Measurements from ENCODE around the gene PLD3.

The PLD3 gene

GRCh38 chr19:40355975-40356680 lies 7.6 kb downstream of the PLD3 start:
- DNase-seq, result no peak
- no peak overlapping the region for H2BK12ac ChIP-seq (ENCODE audit: low read length)
- H2AFZ ChIP-seq (ENCODE audit: insufficient read depth, low read length, poor library complexity), result no peak overlapping the region
- no peaks in the 10 kb centered on the region for H3K79me2 ChIP-seq (ENCODE audit: control insufficient read depth, insufficient read depth, low read length, poor library complexity)
- peaks cover 2 to 6% of the 10 kb centered on the region in 2 experiments for H3K36me3 ChIP-seq (ENCODE audit: control insufficient read depth in 1 of 2, insufficient read depth in 2 of 2, low read length in 2 of 2)
- peaks cover 12 to 13% of the 10 kb centered on the region in 2 experiments for H3K4me1 ChIP-seq (ENCODE audit: control insufficient read depth in 1 of 2, insufficient read depth in 2 of 2, low read length in 2 of 2)
- no peak overlapping the region for H4K91ac ChIP-seq (ENCODE audit: low read depth, low read length)
- no CpG with 5 or more reads among the region's 9 CpGs for WGBS (ENCODE audit: extremely low coverage, insufficient coverage, insufficient read length)
- H3K4ac ChIP-seq (ENCODE audit: low read depth, low read length), result no peak overlapping the region
- no peak overlapping the region for H3K27ac ChIP-seq (ENCODE audit: low read depth, low read length)
- H3K14ac ChIP-seq (ENCODE audit: low read length), result no peak overlapping the region
- peaks cover 6% of the 10 kb centered on the region for H3K79me1 ChIP-seq (ENCODE audit: low read length)
- H3K23ac ChIP-seq (ENCODE audit: low read length), result no peak overlapping the region
- no peak overlapping the region for H3K4me3 ChIP-seq (ENCODE audit: low read depth, low read length)
- no peak overlapping the region for H2BK5ac ChIP-seq (ENCODE audit: low read depth, low read length, poor library complexity)
- H3K9me3 ChIP-seq (ENCODE audit: insufficient read depth, low read depth, low read length), result peaks cover 2% of the 10 kb centered on the region
- H3K18ac ChIP-seq (ENCODE audit: low read length), result no peak overlapping the region
- H3K9ac ChIP-seq (ENCODE audit: low read length), result no peak overlapping the region
- no peak overlapping the region for H2AK5ac ChIP-seq (ENCODE audit: low read length)
- H4K8ac ChIP-seq (ENCODE audit: low read depth, low read length), result no peak overlapping the region
- no peak overlapping the region for H2BK120ac ChIP-seq (ENCODE audit: insufficient read depth, low read length, poor library complexity)
- no peak overlapping the region for H4K12ac ChIP-seq (ENCODE audit: low read depth, low read length)
- no peak overlapping the region for H3K4me2 ChIP-seq (ENCODE audit: low read length)
- no peaks in the 10 kb centered on the region for H3K27me3 ChIP-seq (ENCODE audit: insufficient read depth, low read length)

GRCh38 chr19:40356681-40357595 lies 8.4 kb downstream of the PLD3 start:
- Histone ChIP-seq H3K14ac (ENCODE audit: low read length) (no peak overlapping the region), H3K79me2 (ENCODE audit: control insufficient read depth, insufficient read depth, low read length, poor library complexity) (no peaks in the 10 kb centered on the region), H3K9ac (ENCODE audit: low read length) (no peak overlapping the region), H3K27me3 (ENCODE audit: insufficient read depth, low read length) (no peaks in the 10 kb centered on the region), H3K36me3 (ENCODE audit: control insufficient read depth in 1 of 2, insufficient read depth in 2 of 2, low read length in 2 of 2) (peaks cover 2% of the 10 kb centered on the region in 2 experiments), H2AK5ac (ENCODE audit: low read length) (no peak overlapping the region), H3K4me2 (ENCODE audit: low read length) (no peak overlapping the region), H2BK120ac (ENCODE audit: insufficient read depth, low read length, poor library complexity) (no peak overlapping the region), H3K27ac (ENCODE audit: low read depth, low read length) (no peak overlapping the region), H3K23ac (ENCODE audit: low read length) (no peak overlapping the region), H3K4me3 (ENCODE audit: low read depth, low read length) (no peak overlapping the region), H2AFZ (ENCODE audit: insufficient read depth, low read length, poor library complexity) (no peak overlapping the region), H4K91ac (ENCODE audit: low read depth, low read length) (no peak overlapping the region), H3K4ac (ENCODE audit: low read depth, low read length) (no peak overlapping the region), H3K9me3 (ENCODE audit: insufficient read depth, low read depth, low read length) (no peaks in the 10 kb centered on the region), H3K18ac (ENCODE audit: low read length) (no peak overlapping the region), H2BK5ac (ENCODE audit: low read depth, low read length, poor library complexity) (no peak overlapping the region), H4K8ac (ENCODE audit: low read depth, low read length) (no peak overlapping the region), H3K4me1 (ENCODE audit: control insufficient read depth in 1 of 2, insufficient read depth in 2 of 2, low read length in 2 of 2) (peaks cover 16 to 18% of the 10 kb centered on the region in 2 experiments), H3K79me1 (ENCODE audit: low read length) (peaks cover 6% of the 10 kb centered on the region), H2BK12ac (ENCODE audit: low read length) (no peak overlapping the region), H4K12ac (ENCODE audit: low read depth, low read length) (no peak overlapping the region)
- DNase-seq, result no peak
- WGBS (ENCODE audit: extremely low coverage, insufficient coverage, insufficient read length), result no CpG with 5 or more reads among the region's 6 CpGs

- Histone ChIP-seq H2AK5ac (ENCODE audit: low read length) (no peak overlapping the region), H3K23ac (ENCODE audit: low read length) (no peak overlapping the region), H2AFZ (ENCODE audit: insufficient read depth, low read length, poor library complexity) (no peak overlapping the region), H3K4me2 (ENCODE audit: low read length) (no peak overlapping the region), H3K9me3 (ENCODE audit: insufficient read depth, low read depth, low read length) (no peaks in the 10 kb centered on the region), H3K18ac (ENCODE audit: low read length) (no peak overlapping the region), H4K91ac (ENCODE audit: low read depth, low read length) (no peak overlapping the region), H3K36me3 (ENCODE audit: control insufficient read depth in 1 of 2, insufficient read depth in 2 of 2, low read length in 2 of 2) (peaks cover 2% of the 10 kb centered on the region in 2 experiments), H2BK120ac (ENCODE audit: insufficient read depth, low read length, poor library complexity) (no peak overlapping the region), H3K4me1 (ENCODE audit: control insufficient read depth in 1 of 2, insufficient read depth in 2 of 2, low read length in 2 of 2) (peaks cover 16 to 24% of the 10 kb centered on the region in 2 experiments), H3K27ac (ENCODE audit: low read depth, low read length) (no peak overlapping the region), H3K27me3 (ENCODE audit: insufficient read depth, low read length) (no peaks in the 10 kb centered on the region), H3K4me3 (ENCODE audit: low read depth, low read length) (no peak overlapping the region), H3K79me1 (ENCODE audit: low read length) (peaks cover 6% of the 10 kb centered on the region), H3K14ac (ENCODE audit: low read length) (no peak overlapping the region), H3K79me2 (ENCODE audit: control insufficient read depth, insufficient read depth, low read length, poor library complexity) (no peaks in the 10 kb centered on the region), H2BK5ac (ENCODE audit: low read depth, low read length, poor library complexity) (no peak overlapping the region), H4K8ac (ENCODE audit: low read depth, low read length) (no peak overlapping the region), H4K12ac (ENCODE audit: low read depth, low read length) (no peak overlapping the region), H3K4ac (ENCODE audit: low read depth, low read length) (no peak overlapping the region), H3K9ac (ENCODE audit: low read length) (no peak overlapping the region), H2BK12ac (ENCODE audit: low read length) (no peak overlapping the region)
- no CpG with 5 or more reads among the region's 3 CpGs for WGBS (ENCODE audit: extremely low coverage, insufficient coverage, insufficient read length)
- no peak for DNase-seq
Measured at GRCh38 chr19:40357640-40358039, 9.1 kb downstream of the PLD3 start.

- no peak overlapping the region for H2AK5ac ChIP-seq (ENCODE audit: low read length)
- H3K79me1 ChIP-seq (ENCODE audit: low read length), result peaks cover 12% of the 10 kb centered on the region
- no peak overlapping the region for H4K91ac ChIP-seq (ENCODE audit: low read depth, low read length)
- H2BK120ac ChIP-seq (ENCODE audit: insufficient read depth, low read length, poor library complexity), result peak overlapping the region; percentile 15
- no peak overlapping the region for H3K4me2 ChIP-seq (ENCODE audit: low read length)
- H3K18ac ChIP-seq (ENCODE audit: low read length), result no peak overlapping the region
- H4K8ac ChIP-seq (ENCODE audit: low read depth, low read length), result no peak overlapping the region
- no peaks in the 10 kb centered on the region for H3K79me2 ChIP-seq (ENCODE audit: control insufficient read depth, insufficient read depth, low read length, poor library complexity)
- no peak overlapping the region for H3K4ac ChIP-seq (ENCODE audit: low read depth, low read length)
- peak in 1 of 2 donors; percentile 8 for DNase-seq
- no peak overlapping the region for H3K23ac ChIP-seq (ENCODE audit: low read length)
- H3K27me3 ChIP-seq (ENCODE audit: insufficient read depth, low read length), result no peaks in the 10 kb centered on the region
- H3K14ac ChIP-seq (ENCODE audit: low read length), result no peak overlapping the region
- H2AFZ ChIP-seq (ENCODE audit: insufficient read depth, low read length, poor library complexity), result no peak overlapping the region
- no peak overlapping the region for H4K12ac ChIP-seq (ENCODE audit: low read depth, low read length)
- no peaks in the 10 kb centered on the region for H3K9me3 ChIP-seq (ENCODE audit: insufficient read depth, low read depth, low read length)
- no CpG with 5 or more reads among the region's 5 CpGs for WGBS (ENCODE audit: extremely low coverage, insufficient coverage, insufficient read length)
- no peak overlapping the region for H3K9ac ChIP-seq (ENCODE audit: low read length)
- no peak overlapping the region for H3K4me3 ChIP-seq (ENCODE audit: low read depth, low read length)
- no peak overlapping the region for H2BK12ac ChIP-seq (ENCODE audit: low read length)
- H2BK5ac ChIP-seq (ENCODE audit: low read depth, low read length, poor library complexity), result no peak overlapping the region
- peaks cover 21 to 26% of the 10 kb centered on the region in 2 experiments for H3K4me1 ChIP-seq (ENCODE audit: control insufficient read depth in 1 of 2, insufficient read depth in 2 of 2, low read length in 2 of 2)
- H3K36me3 ChIP-seq (ENCODE audit: control insufficient read depth in 1 of 2, insufficient read depth in 2 of 2, low read length in 2 of 2), result peaks cover 0 to 2% of the 10 kb centered on the region in 2 experiments
- H3K27ac ChIP-seq (ENCODE audit: low read depth, low read length), result no peak overlapping the region
Measured at GRCh38 chr19:40358773-40359172, 10.3 kb downstream of the PLD3 start.

Data from trophoblast cell (in vitro differentiated cells and primary cell).